NCI-H2107 (cell line): ENCODE results near the gene EXOC4.
A peak's percentile ranks its signal among the peaks of the same experiment; 100 is the strongest.

Source experiments
- DNase-seq: peaks from one replicate; lab custom pipeline; 2025; lab: John Stamatoyannopoulos, UW

The EXOC4 gene

GRCh38 chr7:133573554-133574265, 320.8 kb downstream of the EXOC4 start:
- DNase-seq = no peak

- DNase-seq = no peak
Observed at GRCh38 chr7:133575726-133576440, 323.0 kb downstream of the EXOC4 start.

GRCh38 chr7:133576612-133577168, 323.8 kb downstream of the EXOC4 start:
- no peak for DNase-seq

DNA sequence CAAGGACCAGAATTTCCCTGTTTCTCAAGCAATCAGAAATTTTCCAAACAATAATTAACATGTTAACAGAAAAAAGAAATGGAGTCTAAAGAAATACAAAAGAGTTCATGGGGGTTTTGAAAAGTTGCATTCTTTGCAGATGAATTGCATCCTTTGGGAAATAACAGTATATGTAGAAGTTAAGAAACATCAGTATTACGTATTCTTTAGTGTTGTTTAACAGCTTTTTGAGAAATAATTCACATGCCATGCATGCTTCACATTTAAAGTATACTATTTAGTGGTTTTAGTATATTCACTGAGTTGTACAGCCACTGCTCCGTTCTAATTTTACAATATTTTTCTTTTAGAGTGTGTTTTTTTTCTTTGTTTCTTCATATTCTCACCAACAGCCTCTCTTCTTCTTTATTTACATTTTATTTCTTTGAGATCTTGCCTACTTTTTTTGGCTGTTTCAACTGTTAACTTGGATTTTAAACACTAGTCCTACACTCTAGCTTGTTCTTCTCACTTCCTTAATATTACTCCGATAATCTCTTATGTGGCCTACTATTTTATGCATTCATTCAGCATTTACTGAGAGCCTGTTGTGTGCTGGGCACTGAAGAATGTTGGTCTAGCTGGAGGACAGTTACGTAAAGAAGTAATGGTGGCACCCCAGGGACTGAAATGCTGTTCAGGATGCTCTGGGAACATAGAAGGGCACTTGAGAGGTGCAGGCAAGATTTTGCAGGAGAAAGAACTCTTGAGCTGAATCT, 330.1 kb downstream of the EXOC4 start:
- DNase-seq = no peak

GRCh38 chr7:133583545-133584171, 330.8 kb downstream of the EXOC4 start:
- DNase-seq = no peak

DNA sequence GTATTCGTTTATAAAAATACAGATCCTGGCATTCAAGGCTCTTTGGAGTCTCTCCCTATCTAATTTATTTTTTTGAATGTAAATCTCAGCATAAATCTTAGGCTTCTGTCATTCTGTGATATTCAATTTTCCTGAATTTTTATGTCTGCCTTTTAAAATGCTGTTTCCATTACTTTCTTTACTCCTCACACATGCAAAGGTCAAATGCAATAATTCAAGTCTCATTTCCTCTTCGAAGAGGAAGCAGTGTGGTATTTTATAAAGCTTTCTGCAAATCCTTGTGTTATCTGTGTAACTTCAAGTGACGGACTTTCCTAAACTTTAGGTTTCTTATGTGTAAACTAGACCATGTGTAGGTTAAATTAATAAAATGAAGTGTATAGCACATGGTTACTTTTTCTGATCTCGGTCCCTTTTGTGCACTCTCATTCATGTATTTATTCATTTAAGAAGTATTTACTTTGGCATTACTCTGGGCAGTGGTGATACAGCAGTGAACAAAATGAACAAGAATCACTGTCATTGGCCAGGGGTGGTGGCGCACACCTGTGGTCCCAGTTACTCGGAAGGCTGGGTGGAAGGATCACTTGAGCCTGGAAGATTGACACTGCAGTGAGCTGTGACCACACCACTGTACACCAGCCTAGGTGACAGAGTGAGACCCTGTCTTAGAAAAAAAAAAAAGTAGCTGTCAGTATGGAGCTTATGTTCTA, 332.2 kb downstream of the EXOC4 start:
- no peak for DNase-seq

DNA sequence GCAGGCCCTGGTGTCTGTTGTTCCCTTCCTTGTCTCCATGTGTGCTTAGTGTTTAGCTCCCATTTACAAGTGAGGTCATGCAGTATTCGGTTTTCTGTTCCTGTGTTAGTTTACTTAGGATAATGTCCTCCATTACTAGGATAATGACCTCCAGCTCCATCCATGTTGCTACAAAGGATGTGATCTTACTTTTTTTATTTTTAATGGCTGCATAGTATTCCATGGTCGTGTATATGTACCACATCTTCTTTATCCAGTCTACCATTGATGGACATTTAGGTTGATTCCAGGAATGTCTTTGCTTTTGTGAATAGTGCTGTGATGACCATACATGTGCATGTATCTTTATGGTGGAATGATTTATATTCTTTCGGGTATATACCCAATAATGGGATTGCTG, 333.4 kb downstream of the EXOC4 start:
- DNase-seq = no peak

DNA sequence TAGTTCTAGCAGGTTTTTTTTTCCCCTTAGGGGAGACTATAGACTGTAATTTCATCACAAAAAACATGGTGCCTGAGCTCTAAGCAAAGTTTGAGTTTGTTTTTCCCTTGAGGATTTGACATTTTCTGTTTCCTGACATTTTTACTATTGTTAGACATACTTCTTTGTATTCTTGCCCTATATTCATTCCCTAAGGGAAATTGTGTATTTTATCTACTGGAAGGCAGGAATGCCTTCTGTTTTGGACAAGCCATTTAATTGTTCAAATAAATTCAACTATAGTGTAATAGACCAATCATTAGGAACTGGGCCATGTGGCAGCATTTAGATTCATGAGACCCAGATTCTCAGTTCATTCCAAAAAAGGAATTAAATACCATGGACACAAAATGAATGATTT, 335.0 kb downstream of the EXOC4 start:
- no peak for DNase-seq

DNA sequence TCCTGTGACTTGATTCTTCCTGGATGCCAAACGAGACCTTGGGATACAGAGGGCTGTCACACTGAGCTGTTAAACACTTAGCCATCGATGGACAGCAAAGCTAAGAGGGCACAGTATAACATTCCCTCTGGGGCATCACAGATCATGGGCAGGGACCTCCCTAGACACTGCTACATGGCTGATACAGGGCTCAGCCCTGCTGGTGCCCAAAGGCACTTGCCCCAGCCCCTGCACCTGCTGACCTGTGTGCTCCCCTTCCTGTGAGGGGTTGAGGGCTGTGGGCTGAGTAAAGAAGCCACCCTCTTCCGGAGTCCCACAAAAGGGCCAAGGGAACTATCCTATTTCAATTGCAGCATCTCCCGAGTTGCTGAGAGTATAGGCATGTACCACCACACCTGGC, 337.9 kb downstream of the EXOC4 start:
- DNase-seq = no peak

- no peak for DNase-seq
Observed at GRCh38 chr7:133591704-133592340, 338.9 kb downstream of the EXOC4 start.

GRCh38 chr7:133593561-133593960, 340.7 kb downstream of the EXOC4 start:
- no peak for DNase-seq

- DNase-seq = no peak
Observed at GRCh38 chr7:133601617-133602016, 348.7 kb downstream of the EXOC4 start.

GRCh38 chr7:133602291-133602690, 349.4 kb downstream of the EXOC4 start:
- DNase-seq = peak; percentile 44

DNA sequence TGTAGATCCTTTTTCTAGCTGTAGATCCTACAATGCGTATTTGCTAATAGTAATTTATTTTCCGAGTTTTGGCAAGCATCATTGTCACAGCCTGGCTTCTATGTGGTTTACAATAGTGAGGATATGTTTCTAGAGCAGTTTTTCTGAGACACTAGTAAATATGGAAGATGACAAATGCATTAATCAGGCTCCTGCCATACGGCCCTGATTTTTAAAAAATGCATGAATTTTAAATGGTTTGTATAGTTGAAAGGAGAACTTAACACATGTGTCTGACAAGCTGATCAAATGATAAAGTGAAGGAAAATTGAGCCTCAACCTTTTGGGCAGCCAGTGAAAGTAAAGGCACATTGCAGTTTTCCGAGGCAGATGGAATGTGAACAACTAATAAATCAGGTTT, 354.1 kb downstream of the EXOC4 start:
- DNase-seq = no peak

DNA sequence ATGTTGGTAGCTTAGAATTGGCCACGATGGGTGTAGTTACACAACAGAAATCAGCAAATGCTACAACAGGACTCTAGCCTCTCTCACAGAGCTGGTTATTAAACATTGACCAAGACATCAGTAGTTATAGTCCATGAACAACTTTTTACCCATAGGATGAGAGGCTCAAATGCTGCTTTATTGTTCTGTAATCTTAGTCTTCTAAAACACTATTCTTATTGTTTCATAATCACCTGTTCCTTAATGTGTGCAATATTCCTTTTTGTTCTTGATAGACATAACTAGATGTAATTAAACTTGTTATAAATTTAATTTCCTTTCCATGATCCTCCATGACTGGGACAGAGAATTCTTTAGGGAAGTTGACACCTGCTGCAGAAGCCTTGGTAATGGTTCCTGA, 356.9 kb downstream of the EXOC4 start:
- no peak for DNase-seq

DNA sequence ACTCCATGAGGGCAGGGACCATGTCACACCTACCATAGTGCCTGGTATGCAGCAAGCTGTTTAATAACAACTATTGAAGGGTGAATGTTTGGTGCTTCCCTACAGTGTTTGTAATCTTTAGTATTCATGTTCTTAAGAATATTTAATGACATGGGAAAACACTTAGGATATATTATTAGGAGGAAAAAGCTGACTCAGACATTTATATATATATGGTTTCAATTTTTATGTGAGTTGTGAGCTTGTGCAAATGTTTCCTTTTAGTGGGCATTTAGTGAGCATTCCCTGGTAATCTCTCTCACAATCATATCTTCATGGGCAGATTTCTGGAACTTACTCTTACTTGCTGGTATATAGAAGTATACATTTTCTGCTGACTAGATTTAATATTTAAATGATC, 359.1 kb downstream of the EXOC4 start:
- no peak for DNase-seq

- DNase-seq = no peak
Observed at GRCh38 chr7:133613250-133613790, 360.4 kb downstream of the EXOC4 start.

DNA sequence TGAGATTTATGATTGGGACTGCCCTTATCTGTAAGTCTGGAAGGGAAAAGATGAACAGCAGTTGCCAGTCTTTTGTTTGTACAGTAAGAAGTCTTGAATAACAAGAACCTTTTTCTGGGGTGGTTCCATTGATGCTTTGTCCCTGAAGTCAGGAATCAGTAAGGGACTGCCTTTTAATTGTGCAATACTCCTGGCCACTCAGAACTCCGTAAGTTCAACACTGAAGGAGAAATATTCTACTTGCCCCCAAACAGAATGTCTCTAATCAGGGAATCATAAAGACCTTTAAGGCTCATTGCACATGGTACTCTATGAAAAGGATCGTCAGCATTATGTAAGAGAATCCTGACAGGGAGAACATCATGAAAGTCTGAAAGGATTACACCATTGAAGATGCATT, 361.4 kb downstream of the EXOC4 start:
- no peak for DNase-seq

DNA sequence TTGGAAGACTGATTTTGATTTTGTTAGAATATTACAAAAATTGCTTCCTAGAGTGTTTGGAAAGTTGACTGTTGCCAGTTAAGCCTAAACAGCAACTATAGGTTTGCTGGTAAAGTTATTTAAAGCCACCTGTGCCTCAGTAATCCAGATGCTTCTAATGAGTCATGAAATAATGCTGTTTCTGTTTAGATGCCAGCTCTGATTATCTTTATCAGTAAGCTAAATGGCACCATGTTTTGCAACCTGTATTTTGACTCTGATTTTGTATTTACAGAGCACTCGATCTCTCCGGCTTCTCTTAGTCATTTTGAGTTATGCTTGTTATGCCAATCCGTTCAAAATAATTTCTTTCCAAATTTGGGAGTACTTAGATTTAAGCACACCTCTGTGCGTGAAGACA, 366.1 kb downstream of the EXOC4 start:
- no peak for DNase-seq

DNA sequence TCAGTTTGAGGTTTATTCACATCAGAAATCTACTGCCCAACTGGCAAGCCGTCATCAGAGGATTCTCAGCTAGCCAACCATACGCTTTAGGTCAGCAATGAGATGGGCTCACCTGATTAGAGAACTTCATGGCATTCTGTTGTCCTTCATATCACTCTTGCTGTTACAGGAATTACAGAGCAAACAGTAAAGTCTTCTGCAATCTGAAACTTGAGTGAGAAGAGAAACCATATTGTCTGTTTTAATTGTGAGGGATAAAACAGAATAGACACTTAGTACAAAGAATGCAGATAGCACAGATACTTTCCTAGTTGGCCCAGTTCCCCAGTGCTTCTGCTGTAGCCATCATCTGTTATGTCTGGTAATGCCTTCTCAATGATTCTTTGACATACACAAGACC, 366.6 kb downstream of the EXOC4 start:
- DNase-seq = no peak

DNA sequence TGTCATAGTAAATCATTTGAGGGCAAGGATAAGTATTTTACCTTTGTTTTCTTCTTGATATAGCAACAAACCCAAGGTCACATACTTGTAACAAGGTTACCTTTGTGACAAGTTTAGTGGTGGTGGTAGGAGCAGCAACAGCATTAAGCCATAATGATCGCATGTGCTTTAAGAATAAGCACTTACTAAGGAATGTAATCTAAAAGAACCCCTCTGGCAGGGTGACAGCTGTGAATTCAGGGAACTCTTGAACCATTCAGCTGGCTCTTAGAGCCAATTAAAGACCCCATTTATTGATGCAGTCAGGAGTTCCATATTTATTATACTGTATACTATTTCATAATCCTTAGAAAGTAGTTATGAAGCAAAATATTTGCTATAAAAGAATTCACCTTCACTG, 370.8 kb downstream of the EXOC4 start:
- no peak for DNase-seq
